ENCODE data around the gene CMTM8. TPM values are rescaled to one million over a fixed set of nuclear protein-coding genes. Genes with fewer than 3 reads are reported as not detected.
A peak's percentile ranks its signal among the peaks of the same experiment; 100 is the strongest.

The CMTM8 gene
- total and polyA plus RNA-seq, 10 of the 15 experiments (the other 5 are each of a cell fraction or from before 2014, with no cell fraction given): 0.11 to 0.23 TPM; not detected in 8

GRCh38 chr3:32278714-32279113, 40.2 kb downstream of the CMTM8 start:
- Histone ChIP-seq H4K20me1 (ENCODE audit: control insufficient read depth, insufficient read depth) (no peaks in the 10 kb centered on the region), H3K79me2 (ENCODE audit: control insufficient read depth, insufficient read depth, low read length) (no peaks in the 10 kb centered on the region), H3K4me2 (ENCODE audit: control insufficient read depth, insufficient read depth) (no peak overlapping the region), H3K4me3 (no peak overlapping the region), H3K36me3 (ENCODE audit: control insufficient read depth in 2 of 2, insufficient read depth in 2 of 2, low read length in 1 of 2) (no peaks in the 10 kb centered on the region), H3K9ac (ENCODE audit: control insufficient read depth, insufficient read depth, low read length) (no peak overlapping the region), H3K4me1 (ENCODE audit: control insufficient read depth, insufficient read depth, low read length) (no peaks in the 10 kb centered on the region), H3K9me3 (replicated peaks; ENCODE audit: control insufficient read depth, insufficient read depth, low read length) (no peaks in the 10 kb centered on the region), H2AFZ (ENCODE audit: control insufficient read depth, low read depth, low read length) (no peak overlapping the region), H3K27ac (ENCODE audit: control insufficient read depth, insufficient read depth) (no peak overlapping the region), H3K27me3 (replicated peaks in 1 of 2; ENCODE audit: control insufficient read depth in 2 of 2, insufficient read depth in 2 of 2, low read length in 1 of 2) (no peaks in the 10 kb centered on the region; a peak in 1 of 4 replicates)
- FAIRE-seq (no peak), ATAC-seq (no peak), DNase-seq (ENCODE audit: low read depth, low spot score) (no peak)
- BruUV-seq (replicated peaks): no TSS peak
- POLR2A ChIA-PET: interaction anchor here (0.6 kb wide), 1 partner anchor 111 kb away, joined by 3 read pairs; no protein-coding TSS in a partner anchor
- in situ Hi-C loops (cut with MboI) (no loop called here), intact Hi-C loops (cut with micrococcal nuclease; ENCODE audit: unreplicated experiment) (no loop called here)
- CTCF ChIA-PET: no interaction called here
- RAD21 ChIA-PET (ENCODE audit: unreplicated experiment): no interaction called here
- WGBS (ENCODE audit: insufficient coverage, insufficient replicate concordance, low lambda C conversion rate, missing lambda C conversion rate): 20% methylated on average over 2 of the region's 2 CpGs
- no peak for TF ChIP-seq ZSCAN29 (IDR thresholded peaks at IDR 0.05)
- TF ChIP-seq FOXM1 (IDR thresholded peaks at IDR 0.05; ENCODE audit: low read depth, low read length): no peak
- SMC1A ChIA-PET (ENCODE audit: uncharacterized antibody, unreplicated experiment): interaction anchor here (1.5 to 1.7 kb wide), 2 partner anchors 8 to 10 kb away, joined by 3 to 4 read pairs; no protein-coding TSS in a partner anchor

- no peak for DNase-seq (ENCODE audit: low read depth, low spot score)
- no peaks in the 10 kb centered on the region for H3K36me3 ChIP-seq (ENCODE audit: control insufficient read depth in 2 of 2, insufficient read depth in 2 of 2, low read length in 1 of 2)
- no peak overlapping the region for H3K4me2 ChIP-seq (ENCODE audit: control insufficient read depth, insufficient read depth)
- intact Hi-C loops (cut with micrococcal nuclease; ENCODE audit: unreplicated experiment) (no loop called here), in situ Hi-C loops (cut with MboI) (no loop called here)
- BruUV-seq (replicated peaks): no TSS peak
- H3K27ac ChIP-seq (ENCODE audit: control insufficient read depth, insufficient read depth): no peak overlapping the region
- no peak for ATAC-seq
- ChIA-PET POLR2A (no interaction called here), RAD21 (ENCODE audit: unreplicated experiment) (no interaction called here), SMC1A (ENCODE audit: uncharacterized antibody, unreplicated experiment) (interaction anchor here (1.4 kb wide), 1 partner anchor 14 kb away, joined by 3 read pairs; no protein-coding TSS in a partner anchor), CTCF (no interaction called here)
- no peak overlapping the region for H2AFZ ChIP-seq (ENCODE audit: control insufficient read depth, low read depth, low read length)
- H3K27me3 ChIP-seq (replicated peaks in 1 of 2; ENCODE audit: control insufficient read depth in 2 of 2, insufficient read depth in 2 of 2, low read length in 1 of 2): no peaks in the 10 kb centered on the region; a peak in 1 of 4 replicates
- no peak overlapping the region for H3K9ac ChIP-seq (ENCODE audit: control insufficient read depth, insufficient read depth, low read length)
- WGBS (ENCODE audit: insufficient coverage, insufficient replicate concordance, low lambda C conversion rate, missing lambda C conversion rate): 12% methylated on average over 6 of the region's 6 CpGs
- H3K4me1 ChIP-seq (ENCODE audit: control insufficient read depth, insufficient read depth, low read length): no peaks in the 10 kb centered on the region
- H4K20me1 ChIP-seq (ENCODE audit: control insufficient read depth, insufficient read depth): no peaks in the 10 kb centered on the region
- no peaks in the 10 kb centered on the region for H3K79me2 ChIP-seq (ENCODE audit: control insufficient read depth, insufficient read depth, low read length)
- TF ChIP-seq STAT3 (IDR thresholded peaks at IDR 0.05; ENCODE audit: low read depth, low read length): no peak
- 0 out of 2 replicates have a peak, but pooled peaks have one; percentile 18 for TF ChIP-seq NFYB (IDR thresholded peaks at IDR 0.05; ENCODE audit: insufficient read depth, low read depth, low read length)
- no peak for TF ChIP-seq IKZF2 (IDR thresholded peaks at IDR 0.05)
- TF ChIP-seq PKNOX1 (IDR thresholded peaks at IDR 0.05): peak; percentile 57
- TF ChIP-seq YY1 (IDR thresholded peaks at IDR 0.05; ENCODE audit: low read depth, low read length): no peak
- no peak for TF ChIP-seq ATF2 (IDR thresholded peaks at IDR 0.05; ENCODE audit: low read length)
- H3K9me3 ChIP-seq (replicated peaks; ENCODE audit: control insufficient read depth, insufficient read depth, low read length): no peaks in the 10 kb centered on the region
- no peak for FAIRE-seq
- no peak overlapping the region for H3K4me3 ChIP-seq
Measured at GRCh38 chr3:32280262-32280910, 41.9 kb downstream of the CMTM8 start.
